ENCODE measurements around the gene RPUSD1.

Gene RPUSD1

DNA sequence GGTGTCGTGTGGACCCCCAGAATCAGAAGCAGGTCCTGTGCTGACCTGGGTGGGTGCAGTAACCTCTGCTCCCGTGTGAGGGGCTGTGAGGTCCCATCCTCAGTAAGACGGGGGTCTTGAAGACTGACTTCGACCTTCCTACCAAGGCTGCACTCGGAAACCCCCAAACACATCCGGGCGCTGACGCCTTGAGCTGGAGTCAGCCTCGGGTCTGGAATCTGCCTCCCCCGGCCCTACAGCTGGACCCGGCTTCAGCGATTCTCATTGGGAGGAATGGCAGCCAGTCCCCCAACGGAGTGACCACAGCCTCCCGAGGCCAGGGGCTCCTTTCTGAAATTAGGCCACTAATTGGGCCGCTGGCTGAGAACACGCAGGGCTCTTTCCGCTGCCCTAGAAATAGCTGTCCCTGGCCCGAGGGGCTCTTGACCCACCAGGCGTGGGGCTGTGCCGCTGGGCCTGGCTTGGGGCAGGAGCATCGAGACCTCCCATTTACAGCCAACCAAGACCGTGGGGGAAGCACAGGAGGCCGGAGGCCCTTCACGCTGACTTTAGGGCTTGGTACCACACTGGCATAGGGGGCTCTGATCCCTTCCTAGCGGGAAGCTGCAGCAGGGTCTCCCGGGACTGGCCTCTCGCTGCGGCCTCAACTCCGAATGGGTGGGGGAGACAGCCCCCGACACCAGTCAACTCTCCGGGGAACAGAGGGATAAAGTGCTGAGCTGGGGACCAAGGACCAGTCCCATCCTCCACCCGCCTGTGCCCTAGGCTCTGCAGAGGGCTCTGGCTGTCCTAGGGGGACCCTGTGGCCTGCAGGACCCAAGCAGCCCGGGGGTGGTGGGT is 15.0 kb upstream of the RPUSD1 start:
- Mint-ChIP-seq H3K27ac (no peak overlapping the region), H3K4me3 (no peak overlapping the region)

DNA sequence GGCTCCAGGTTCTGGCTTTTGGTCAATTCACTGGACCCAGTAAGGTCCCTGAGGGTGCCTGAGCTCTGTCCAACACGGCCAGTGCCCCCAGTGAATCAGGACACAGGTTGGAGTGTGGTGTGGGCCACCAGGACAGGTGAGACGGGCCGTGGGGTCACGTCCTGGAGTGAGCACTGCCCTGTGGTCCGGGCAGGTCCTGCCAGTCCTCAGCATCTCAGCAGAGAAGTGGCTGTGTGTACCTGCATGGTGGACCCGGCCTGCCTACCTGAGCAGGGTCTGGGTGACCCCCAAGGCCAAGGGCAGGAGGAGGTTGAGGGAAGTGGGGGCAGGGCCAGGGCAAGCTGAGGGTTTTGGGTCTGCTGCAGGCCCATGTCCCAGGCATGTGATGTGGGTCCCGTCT is 14.3 kb upstream of the RPUSD1 start:
- H3K36me3 Mint-ChIP-seq (ENCODE audit: low read depth): peaks cover 3% of the 10 kb centered on the region
- TF ChIP-seq CTCF (IDR thresholded peaks at IDR 0.05; ENCODE audit: unreplicated experiment in 3 of 3): no peak
- peaks cover 7% of the 10 kb centered on the region for H3K4me1 Mint-ChIP-seq
- no peak overlapping the region for H3K4me3 Mint-ChIP-seq
- no peak overlapping the region for H3K27ac Mint-ChIP-seq
- H3K27me3 Mint-ChIP-seq (ENCODE audit: low read depth): peaks cover 48% of the 10 kb centered on the region
- no peaks in the 10 kb centered on the region for H3K9me3 Mint-ChIP-seq

More for the DNA sequence above, 15.0 kb upstream of the RPUSD1 start:
- H3K4me1 Mint-ChIP-seq: peaks cover 12% of the 10 kb centered on the region
- no peak for TF ChIP-seq CTCF (IDR thresholded peaks at IDR 0.05; ENCODE audit: unreplicated experiment in 3 of 3)
- H3K9me3 Mint-ChIP-seq: peaks cover 3% of the 10 kb centered on the region
- peaks cover 45% of the 10 kb centered on the region for H3K27me3 Mint-ChIP-seq (ENCODE audit: low read depth)
- peaks cover 4% of the 10 kb centered on the region for H3K36me3 Mint-ChIP-seq (ENCODE audit: low read depth)

- no peaks in the 10 kb centered on the region for H3K9me3 Mint-ChIP-seq
- no peak overlapping the region for H3K4me3 Mint-ChIP-seq
- no peak for TF ChIP-seq CTCF (IDR thresholded peaks at IDR 0.05; ENCODE audit: unreplicated experiment in 3 of 3)
- H3K36me3 Mint-ChIP-seq (ENCODE audit: low read depth): peaks cover 3% of the 10 kb centered on the region
- H3K27me3 Mint-ChIP-seq (ENCODE audit: low read depth): peaks cover 49% of the 10 kb centered on the region
- peaks cover 7% of the 10 kb centered on the region for H3K4me1 Mint-ChIP-seq
- no peak overlapping the region for H3K27ac Mint-ChIP-seq
These were observed 13.6 kb upstream of the RPUSD1 start for GRCh38 chr16:801584-802363.

DNA sequence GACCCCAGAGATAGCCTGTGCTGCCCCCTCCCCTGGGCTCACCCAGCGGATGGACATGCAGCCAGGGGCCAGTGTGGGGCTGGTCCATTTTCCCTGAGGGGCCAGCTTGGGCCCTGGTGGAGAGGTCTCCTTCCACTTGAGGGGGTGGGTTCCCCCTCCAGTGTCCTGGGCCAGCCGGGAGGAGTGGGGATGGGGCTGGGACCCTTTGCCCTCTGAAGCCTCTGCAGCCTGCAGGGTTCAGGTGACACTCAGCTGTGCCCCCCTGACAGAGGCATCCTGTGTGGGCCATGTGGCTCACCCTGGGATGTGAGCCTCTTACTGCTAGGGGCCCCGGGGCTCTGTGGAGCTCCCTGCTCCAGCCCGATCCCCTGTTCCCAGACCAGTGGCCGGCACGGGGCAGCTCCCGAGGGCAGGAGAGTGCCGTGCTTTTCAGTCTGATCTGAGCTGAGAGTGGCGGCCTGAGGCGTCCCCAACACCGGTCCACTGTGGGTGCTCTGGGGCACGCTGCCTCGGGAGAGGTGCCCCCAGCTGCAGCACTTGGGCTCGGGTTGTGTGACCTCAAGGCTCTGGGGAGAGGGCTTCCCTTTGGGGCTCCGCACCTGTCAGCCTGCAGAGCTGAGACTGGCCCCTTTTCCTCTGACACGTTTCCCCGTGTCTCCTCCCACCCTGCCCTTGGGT is 12.8 kb upstream of the RPUSD1 start:
- Mint-ChIP-seq H3K27ac (no peak overlapping the region), H3K4me3 (no peak overlapping the region)
- TF ChIP-seq CTCF (IDR thresholded peaks at IDR 0.05; ENCODE audit: unreplicated experiment in 3 of 3): no peak

GRCh38 chr16:799948-800833 is 12.0 kb upstream of the RPUSD1 start, which contains the start of gene GNG13:
Gene GNG13, minus strand, starts transcription at chr16:800734. Its CDS starts 1,657 bp downstream, at chr16:799077.
- Mint-ChIP-seq H3K9me3 (no peaks in the 10 kb centered on the region), H3K4me3 (no peak within 1 kb of the TSS), H3K27me3 (ENCODE audit: low read depth) (peaks cover 49% of the 10 kb centered on the region)

More for the DNA sequence above, 12.8 kb upstream of the RPUSD1 start:
- Mint-ChIP-seq H3K27me3 (ENCODE audit: low read depth) (peaks cover 49% of the 10 kb centered on the region), H3K9me3 (no peaks in the 10 kb centered on the region), H3K4me1 (peaks cover 7% of the 10 kb centered on the region), H3K36me3 (ENCODE audit: low read depth) (peaks cover 3% of the 10 kb centered on the region)

More at GRCh38 chr16:799948-800833, 12.0 kb upstream of the RPUSD1 start, which contains the start of gene GNG13:
- Mint-ChIP-seq H3K36me3 (ENCODE audit: low read depth) (peaks cover 3% of the 10 kb centered on the region), H3K4me1 (peaks cover 7% of the 10 kb centered on the region), H3K27ac (no peak within 1 kb of the TSS)
- TF ChIP-seq CTCF (IDR thresholded peaks at IDR 0.05; ENCODE audit: unreplicated experiment in 3 of 3): no peak

Measured in nephron (organoid).